CD4-positive, alpha-beta T cell treated with Interleukin-6 at 100 ng/mL for 8 hours (primary cell): ENCODE measurements around the gene FAM72C.
"Not testable (repeated sequence)": the region's sequence is repeated elsewhere in the genome, so short reads cannot be mapped to it uniquely, and the experiment has no call there.

Source experiments
- DNase-seq: peaks from one replicate; pipeline ENCODE4 v3.0.0-alpha.2; 2020; ENCODE audit warnings: mixed read lengths, low spot score

Gene FAM72C

GRCh38 chr1:143984721-143985473 is 13.1 kb upstream of the FAM72C start:
- DNase-seq = not testable (repeated sequence)

- not testable (repeated sequence) for DNase-seq
Observed at GRCh38 chr1:143974416-143974815, 2.6 kb upstream of the FAM72C start.

- not testable (repeated sequence) for DNase-seq
Observed at GRCh38 chr1:143973876-143974414, 2.2 kb upstream of the FAM72C start.

GRCh38 chr1:143972753-143973326 is 1.1 kb upstream of the FAM72C start:
- DNase-seq = not testable (repeated sequence)

GRCh38 chr1:143965860-143966259 is 5.9 kb downstream of the FAM72C start:
- DNase-seq = not testable (repeated sequence)

- DNase-seq = not testable (repeated sequence)
Observed at GRCh38 chr1:143964294-143964693, 7.5 kb downstream of the FAM72C start.

- DNase-seq = not testable (repeated sequence)
Observed at GRCh38 chr1:143955930-143956329, 15.9 kb downstream of the FAM72C start.

- not testable (repeated sequence) for DNase-seq
Observed at GRCh38 chr1:143952913-143953312, 18.9 kb downstream of the FAM72C start.

- not testable (repeated sequence) for DNase-seq
Observed at GRCh38 chr1:143951485-143952391, 20.0 kb downstream of the FAM72C start.

- not testable (repeated sequence) for DNase-seq
Observed at GRCh38 chr1:143947749-143948148, 24.0 kb downstream of the FAM72C start.

- not testable (repeated sequence) for DNase-seq
Observed at GRCh38 chr1:143945253-143945652, 26.5 kb downstream of the FAM72C start.

- not testable (repeated sequence) for DNase-seq
Observed at GRCh38 chr1:143944576-143945240, 27.1 kb downstream of the FAM72C start.

- DNase-seq = not testable (repeated sequence)
Observed at GRCh38 chr1:143943319-143943978, 28.3 kb downstream of the FAM72C start.

- not testable (repeated sequence) for DNase-seq
Observed at GRCh38 chr1:143942238-143942860, 29.4 kb downstream of the FAM72C start.

- DNase-seq = not testable (repeated sequence)
Observed at GRCh38 chr1:143939666-143940065, 32.1 kb downstream of the FAM72C start.

- not testable (repeated sequence) for DNase-seq
Observed at GRCh38 chr1:143938922-143939321, 32.9 kb downstream of the FAM72C start.

- not testable (repeated sequence) for DNase-seq
Observed at GRCh38 chr1:143936457-143937115, 35.2 kb downstream of the FAM72C start.

GRCh38 chr1:143919127-143919526 is 52.7 kb downstream of the FAM72C start:
- not testable (repeated sequence) for DNase-seq

GRCh38 chr1:143918552-143918951 is 53.2 kb downstream of the FAM72C start:
- not testable (repeated sequence) for DNase-seq

- DNase-seq = not testable (repeated sequence)
Observed at GRCh38 chr1:143913705-143914104, 58.1 kb downstream of the FAM72C start.
